HL-60 (cell line): Measurements from ENCODE around the gene PHRF1.

ENCODE experiments used
- DNase-seq, 2 experiments: peaks; one replicate each; pipeline ENCODE4 v3.0.0-alpha.2; 2010 to 2020; ENCODE audit warnings: low read depth in 1 of 2, low spot score in 1 of 2
- H3K27ac ChIP-seq: fragments of 250-450 bp; sonication (Bioruptor Pico); replicated peaks from 2 replicates; pipeline ENCODE4 v1.5.1; 2020; ENCODE audit warnings: mild to moderate bottlenecking, moderate library complexity
- H3K27me3 ChIP-seq: fragments of 250-450 bp; sonication (Bioruptor Pico); 2 replicates; pipeline ENCODE4 v1.5.1; 2021; ENCODE audit warnings: mild to moderate bottlenecking, moderate library complexity; ENCODE audit not compliant: insufficient read depth, poor library complexity, severe bottlenecking
- H3K4me3 ChIP-seq: replicated peaks from 2 replicates; pipeline ENCODE4 v1.5.1; 2011; ENCODE audit warnings: mild to moderate bottlenecking, control low read depth, low read length; ENCODE audit not compliant: insufficient read depth
- CTCF ChIP-seq: IDR thresholded peaks from one replicate; pipeline ENCODE4 v1.5.1; 2011; ENCODE audit warnings: low read length, control low read depth, inconsistent platforms; ENCODE audit not compliant: insufficient read depth
- GABPA ChIP-seq: IDR thresholded peaks from 2 replicates; pipeline ENCODE4 v1.6.1; 2012; ENCODE audit warnings: low read depth
- POLR2AphosphoS5 ChIP-seq: IDR thresholded peaks from 2 replicates; pipeline ENCODE4 v1.6.1; 2012; ENCODE audit warnings: low read depth
- REST ChIP-seq: IDR thresholded peaks from 2 replicates; pipeline ENCODE4 v1.6.1; 2012; ENCODE audit warnings: low read depth; ENCODE audit not compliant: insufficient replicate concordance
- SPI1 ChIP-seq: IDR thresholded peaks from 2 replicates; pipeline ENCODE4 v1.6.1; 2012; ENCODE audit warnings: low read depth, mild to moderate bottlenecking, borderline replicate concordance

The PHRF1 gene

GRCh38 chr11:579830-580601 lies 3.7 kb downstream of the PHRF1 start:
- DNase-seq: no peak
- no peak overlapping the region for H3K4me3 ChIP-seq
- H3K27me3 ChIP-seq: peaks cover 2% of the 10 kb centered on the region
- TF ChIP-seq GABPA (no peak), SPI1 (no peak), POLR2AphosphoS5 (no peak), REST (no peak), CTCF (no peak)
- H3K27ac ChIP-seq: no peak overlapping the region

- no peak for DNase-seq
- TF ChIP-seq SPI1: no peak
- TF ChIP-seq POLR2AphosphoS5: no peak
- no peak for TF ChIP-seq GABPA
- no peak for TF ChIP-seq REST
- TF ChIP-seq CTCF: no peak
- Histone ChIP-seq H3K27me3 (no peaks in the 10 kb centered on the region), H3K27ac (no peak overlapping the region), H3K4me3 (no peak overlapping the region)
Measured at GRCh38 chr11:581342-581741, 5.1 kb downstream of the PHRF1 start.

- Histone ChIP-seq H3K27ac (no peak overlapping the region), H3K4me3 (no peak overlapping the region), H3K27me3 (no peaks in the 10 kb centered on the region)
- DNase-seq: no peak
- no peak for TF ChIP-seq POLR2AphosphoS5
Measured at GRCh38 chr11:581752-582151, 5.5 kb downstream of the PHRF1 start.

GRCh38 chr11:584287-584686 lies 8.0 kb downstream of the PHRF1 start:
- Histone ChIP-seq H3K27ac (no peak overlapping the region), H3K27me3 (no peaks in the 10 kb centered on the region), H3K4me3 (no peak overlapping the region)
- TF ChIP-seq SPI1 (no peak), CTCF (no peak), GABPA (no peak), POLR2AphosphoS5 (no peak), REST (no peak)
- no peak for DNase-seq
